Cardiac muscle cell (in vitro differentiated cells and primary cell): ENCODE measurements around the gene TMEM203. TPM values are rescaled to one million over a fixed set of nuclear protein-coding genes. Genes with fewer than 3 reads are reported as not detected.

Experiments
- DNase-seq, 2 donors: peaks; one replicate each; pipeline versions ENCODE4 v3.0.0 to v3.0.0-alpha.2; 2010 to 2017; ENCODE audit warnings: low read depth in 1 of 2, low spot score in 1 of 2
- H3K27ac ChIP-seq: fragments of 200-600 bp; sonication (generic); 2 replicates; pipeline ENCODE4 v1.5.1; 2016
- H3K27me3 ChIP-seq: fragments of 200-600 bp; sonication (generic); 2 replicates; pipeline ENCODE4 v1.6.0; 2016; ENCODE audit warnings: control low read depth
- H3K36me3 ChIP-seq: fragments of 200-600 bp; sonication (generic); 2 replicates; pipeline ENCODE4 v1.5.1; 2016; ENCODE audit warnings: control low read depth
- H3K4me1 ChIP-seq: fragments of 200-600 bp; sonication (generic); 2 replicates; pipeline ENCODE4 v1.8.1; 2017; ENCODE audit warnings: low read depth, mild to moderate bottlenecking, mixed run types
- H3K4me3 ChIP-seq: fragments of 200-600 bp; sonication (generic); 2 replicates; pipeline ENCODE4 v1.5.1; 2016; ENCODE audit warnings: mild to moderate bottlenecking
- H3K9me3 ChIP-seq: fragments of 200-600 bp; sonication (generic); 2 replicates; pipeline ENCODE4 v1.5.1; 2017; ENCODE audit warnings: low read depth, mild to moderate bottlenecking, control low read depth
- polyA plus RNA-seq: library from polyadenylated mRNA; unstranded; fragments of >200 nt; fragmentation: Nextera tagmentation; extraction: Ambion mirVana; gene quantifications from 2 replicates; pipeline ENCODE4 v1.2.1, GENCODE V29; 2016
- total RNA-seq: library from RNA; depleted of rRNA; stranded (reverse); fragments of >200 nt; gene quantifications from 2 replicates; pipeline ENCODE4 v1.2.3, GENCODE V29; 2016
- TF ChIP-seq, protein P1 (sequence below): IDR thresholded peaks from 2 replicates; pipeline ENCODE4 v1.5.1; 2012; ENCODE audit warnings: low read depth, mild to moderate bottlenecking, low read length

TMEM203 gene
- total and polyA plus RNA-seq, 2 experiments from 2014 or later = 44.7 to 86.6 TPM

DNA sequence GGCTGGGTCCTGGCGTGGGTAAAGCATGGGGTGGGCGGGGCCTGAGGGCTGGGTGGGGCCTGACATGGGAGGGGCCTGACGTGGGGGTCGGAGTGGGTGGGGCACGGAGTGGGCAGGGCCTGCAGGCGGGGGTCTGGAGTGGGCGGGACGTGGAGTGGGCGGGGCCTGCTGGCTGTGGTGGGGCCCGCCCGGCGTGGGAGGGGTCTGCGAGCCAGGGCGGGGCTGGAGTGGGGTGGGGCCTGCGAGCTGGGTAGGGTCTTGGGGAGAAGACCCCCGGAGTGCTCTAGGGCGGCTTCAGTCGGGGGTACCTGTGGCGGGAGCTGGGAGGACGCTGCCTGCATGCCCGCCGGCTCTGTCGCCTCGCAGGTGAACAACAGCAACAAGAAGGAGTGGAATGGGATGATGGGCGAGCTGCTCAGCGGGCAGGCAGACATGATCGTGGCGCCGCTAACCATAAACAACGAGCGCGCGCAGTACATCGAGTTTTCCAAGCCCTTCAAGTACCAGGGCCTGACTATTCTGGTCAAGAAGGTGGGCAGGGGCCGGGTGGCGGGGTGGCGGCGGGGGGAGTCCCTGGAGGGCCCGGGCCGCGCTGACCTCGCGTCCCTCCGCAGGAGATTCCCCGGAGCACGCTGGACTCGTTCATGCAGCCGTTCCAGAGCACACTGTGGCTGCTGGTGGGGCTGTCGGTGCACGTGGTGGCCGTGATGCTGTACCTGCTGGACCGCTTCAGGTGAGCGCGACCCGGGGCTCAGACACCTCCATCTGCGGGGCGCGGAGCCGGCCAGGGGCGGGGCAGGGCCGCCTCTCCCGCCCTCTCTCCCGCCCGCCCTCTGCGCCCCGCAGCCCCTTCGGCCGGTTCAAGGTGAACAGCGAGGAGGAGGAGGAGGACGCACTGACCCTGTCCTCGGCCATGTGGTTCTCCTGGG, 43.6 kb downstream of the TMEM203 start:
- DNase-seq = no peak
- no peak overlapping the region for H3K27ac ChIP-seq
- H3K27me3 ChIP-seq = peaks cover 100% of the 10 kb centered on the region
- no peaks in the 10 kb centered on the region for H3K9me3 ChIP-seq
- H3K4me3 ChIP-seq = no peak overlapping the region
- H3K4me1 ChIP-seq = no peaks in the 10 kb centered on the region
- H3K36me3 ChIP-seq = no peaks in the 10 kb centered on the region
- TF ChIP-seq, protein P1, sequence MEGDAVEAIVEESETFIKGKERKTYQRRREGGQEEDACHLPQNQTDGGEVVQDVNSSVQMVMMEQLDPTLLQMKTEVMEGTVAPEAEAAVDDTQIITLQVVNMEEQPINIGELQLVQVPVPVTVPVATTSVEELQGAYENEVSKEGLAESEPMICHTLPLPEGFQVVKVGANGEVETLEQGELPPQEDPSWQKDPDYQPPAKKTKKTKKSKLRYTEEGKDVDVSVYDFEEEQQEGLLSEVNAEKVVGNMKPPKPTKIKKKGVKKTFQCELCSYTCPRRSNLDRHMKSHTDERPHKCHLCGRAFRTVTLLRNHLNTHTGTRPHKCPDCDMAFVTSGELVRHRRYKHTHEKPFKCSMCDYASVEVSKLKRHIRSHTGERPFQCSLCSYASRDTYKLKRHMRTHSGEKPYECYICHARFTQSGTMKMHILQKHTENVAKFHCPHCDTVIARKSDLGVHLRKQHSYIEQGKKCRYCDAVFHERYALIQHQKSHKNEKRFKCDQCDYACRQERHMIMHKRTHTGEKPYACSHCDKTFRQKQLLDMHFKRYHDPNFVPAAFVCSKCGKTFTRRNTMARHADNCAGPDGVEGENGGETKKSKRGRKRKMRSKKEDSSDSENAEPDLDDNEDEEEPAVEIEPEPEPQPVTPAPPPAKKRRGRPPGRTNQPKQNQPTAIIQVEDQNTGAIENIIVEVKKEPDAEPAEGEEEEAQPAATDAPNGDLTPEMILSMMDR = no peak

DNA sequence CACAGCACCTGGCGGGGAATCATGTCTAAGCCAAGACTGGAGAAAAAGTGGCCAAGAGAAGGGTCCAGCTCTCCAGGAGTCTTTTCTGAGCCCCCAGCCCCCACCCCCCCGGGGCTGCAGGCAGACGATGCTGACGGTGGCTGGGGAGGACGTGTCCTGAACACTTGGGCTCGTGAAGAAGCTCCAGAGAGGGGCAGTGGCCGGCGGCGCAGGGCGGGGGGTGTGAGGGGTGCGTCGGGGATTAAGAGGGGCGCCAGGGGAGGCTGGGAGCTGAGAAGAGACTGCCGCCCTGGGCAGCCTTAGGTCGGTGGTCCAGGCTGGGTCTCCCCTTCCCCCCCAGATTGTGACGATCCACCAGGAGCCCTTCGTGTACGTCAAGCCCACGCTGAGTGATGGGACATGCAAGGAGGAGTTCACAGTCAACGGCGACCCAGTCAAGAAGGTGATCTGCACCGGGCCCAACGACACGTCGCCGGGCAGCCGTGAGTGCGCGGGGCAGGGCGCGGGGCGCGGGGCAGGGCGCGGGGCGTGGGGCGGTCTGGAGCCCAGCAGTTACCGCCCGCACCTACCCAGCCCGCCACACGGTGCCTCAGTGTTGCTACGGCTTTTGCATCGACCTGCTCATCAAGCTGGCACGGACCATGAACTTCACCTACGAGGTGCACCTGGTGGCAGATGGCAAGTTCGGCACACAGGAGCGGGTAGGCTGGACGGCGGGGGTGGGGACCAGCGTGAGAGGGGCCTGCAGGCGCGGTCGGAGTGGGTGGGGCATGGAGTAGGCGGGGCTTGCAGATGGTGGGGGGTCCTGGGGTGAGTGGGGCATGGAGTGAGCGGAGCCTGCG, 44.5 kb downstream of the TMEM203 start:
- H3K36me3 ChIP-seq = no peaks in the 10 kb centered on the region
- peaks cover 100% of the 10 kb centered on the region for H3K27me3 ChIP-seq
- no peaks in the 10 kb centered on the region for H3K4me1 ChIP-seq
- H3K9me3 ChIP-seq = no peaks in the 10 kb centered on the region
- DNase-seq = no peak
- no peak overlapping the region for H3K27ac ChIP-seq
- no peak overlapping the region for H3K4me3 ChIP-seq
- TF ChIP-seq, protein P1 = no peak

DNA sequence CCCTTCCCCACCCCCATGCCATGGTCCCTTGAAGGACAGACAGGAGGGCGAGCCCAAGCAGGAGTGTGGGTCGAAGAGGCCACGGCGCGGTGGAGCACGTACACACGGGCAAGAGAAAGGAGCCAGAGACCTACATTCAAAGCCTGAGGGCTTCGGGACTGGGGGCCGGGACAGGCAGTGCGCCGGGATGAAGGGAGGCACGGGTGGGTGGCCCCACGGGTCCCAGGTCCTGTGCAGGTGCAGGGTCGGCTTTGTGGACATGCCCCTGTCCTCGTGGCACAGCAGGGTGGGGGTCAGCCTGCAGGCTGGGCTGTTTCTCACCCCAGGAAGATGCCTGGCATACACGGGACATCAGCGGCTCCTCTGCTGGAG, 45.4 kb downstream of the TMEM203 start:
- DNase-seq = no peak

DNA sequence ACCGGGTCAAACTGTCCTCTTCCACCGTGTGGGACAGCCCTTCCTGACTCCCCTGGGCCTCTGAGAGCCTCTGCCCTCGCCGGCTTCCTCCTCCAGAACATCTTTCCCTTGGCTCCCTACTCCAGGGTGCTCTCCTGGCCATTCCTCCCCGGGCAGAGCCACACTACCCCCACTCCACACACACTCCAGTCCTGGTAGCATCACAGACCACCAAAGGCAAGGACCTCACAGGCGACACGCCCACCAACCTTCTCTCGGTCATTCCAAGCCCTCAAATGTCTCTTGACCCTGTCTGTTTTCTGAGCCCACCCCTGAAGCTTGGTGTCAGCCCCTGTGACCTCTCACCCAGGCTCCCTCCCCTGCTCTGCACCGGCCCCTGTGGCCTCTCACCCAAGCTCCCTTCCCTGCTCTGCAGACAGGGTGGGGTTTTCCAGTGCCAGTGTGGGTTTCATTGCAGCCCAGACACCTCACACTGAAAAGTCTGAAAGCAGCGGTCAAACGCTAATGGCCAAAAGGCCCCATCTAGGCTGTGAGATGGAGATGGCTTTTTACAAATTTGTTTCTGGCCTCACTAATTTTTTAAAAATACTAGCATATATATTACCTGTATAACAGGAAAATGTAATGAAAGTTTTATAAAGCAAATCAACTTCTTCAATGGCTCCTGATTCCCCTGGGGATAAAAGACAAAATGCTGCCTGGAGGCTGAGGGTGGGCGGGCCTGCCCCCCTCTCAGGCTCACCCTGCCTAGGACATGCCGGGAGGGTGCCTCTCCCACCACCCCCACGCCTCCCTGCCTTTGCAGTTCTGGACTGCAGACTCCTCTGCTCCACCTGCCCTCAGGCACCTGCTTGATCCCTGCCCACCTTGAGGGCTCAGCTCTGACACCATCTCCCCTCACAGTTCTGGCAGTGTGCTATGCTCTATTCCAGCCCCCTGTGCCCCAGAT, 46.1 kb downstream of the TMEM203 start:
- no peaks in the 10 kb centered on the region for H3K36me3 ChIP-seq
- no peak overlapping the region for H3K4me3 ChIP-seq
- H3K27ac ChIP-seq = no peak overlapping the region
- no peaks in the 10 kb centered on the region for H3K4me1 ChIP-seq
- H3K27me3 ChIP-seq = peaks cover 100% of the 10 kb centered on the region
- TF ChIP-seq, protein P1 = no peak
- no peak for DNase-seq
- no peaks in the 10 kb centered on the region for H3K9me3 ChIP-seq

More for the DNA sequence above, 45.4 kb downstream of the TMEM203 start:
- Histone ChIP-seq H3K4me1 (no peaks in the 10 kb centered on the region), H3K36me3 (no peaks in the 10 kb centered on the region), H3K27ac (no peak overlapping the region), H3K9me3 (no peaks in the 10 kb centered on the region), H3K4me3 (no peak overlapping the region), H3K27me3 (peaks cover 100% of the 10 kb centered on the region)
- TF ChIP-seq, protein P1 = no peak

DNA sequence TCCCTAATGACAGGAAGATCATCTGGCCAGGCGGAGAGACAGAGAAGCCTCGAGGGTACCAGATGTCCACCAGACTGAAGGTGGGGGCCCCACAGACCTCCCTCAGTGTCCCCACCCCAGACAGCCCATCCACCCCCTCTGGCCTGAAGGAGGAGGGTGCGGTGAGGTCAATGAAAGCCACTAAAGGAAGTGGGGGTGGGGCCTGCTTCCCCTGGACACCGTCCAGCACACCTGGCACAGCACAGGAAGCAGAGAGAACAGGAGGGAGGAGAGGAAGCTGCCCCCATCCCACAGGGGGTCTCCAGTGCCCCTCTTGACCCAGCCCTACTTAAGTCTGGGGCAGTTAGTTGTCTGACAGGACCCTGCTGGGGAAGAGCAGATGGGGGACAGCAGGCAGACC, 46.8 kb downstream of the TMEM203 start:
- DNase-seq = no peak
- H3K4me1 ChIP-seq = no peaks in the 10 kb centered on the region

More for the DNA sequence above, 46.8 kb downstream of the TMEM203 start:
- no peak overlapping the region for H3K27ac ChIP-seq
- H3K4me3 ChIP-seq = no peak overlapping the region
- TF ChIP-seq, protein P1 = no peak
- H3K9me3 ChIP-seq = no peaks in the 10 kb centered on the region
- H3K27me3 ChIP-seq = peaks cover 93% of the 10 kb centered on the region
- no peaks in the 10 kb centered on the region for H3K36me3 ChIP-seq
